Hematopoietic multipotent progenitor cell treated with erythropoietin and hydrocortisone succinate and interleukin-3 and kit ligand, for 8 days (in vitro differentiated cells): ENCODE results near the gene EBF4.
A peak's percentile ranks its signal among the peaks of the same experiment; 100 is the strongest.
"Not testable (repeated sequence)": the region's sequence is repeated elsewhere in the genome, so short reads cannot be mapped to it uniquely, and the experiment has no call there.

Source experiments
- DNase-seq: peaks from one replicate; pipeline ENCODE4 v3.0.0-alpha.2; 2015

The EBF4 gene

GRCh38 chr20:2798095-2798805, 105.7 kb downstream of the EBF4 start:
- no peak for DNase-seq

GRCh38 chr20:2798814-2799213, 106.2 kb downstream of the EBF4 start:
- DNase-seq, result no peak

GRCh38 chr20:2799271-2799670, 106.7 kb downstream of the EBF4 start:
- DNase-seq, result no peak

GRCh38 chr20:2799688-2800520, 107.3 kb downstream of the EBF4 start:
- no peak for DNase-seq

- DNase-seq, result peak; percentile 74
Observed at GRCh38 chr20:2800521-2801285, 108.1 kb downstream of the EBF4 start, which contains the start of gene CPXM1. Gene CPXM1 (minus strand): TSS chr20:2800627. CDS start chr20:2800572, 55 bp downstream.

- DNase-seq, result no peak
Observed at GRCh38 chr20:2801286-2801728, 108.7 kb downstream of the EBF4 start.

GRCh38 chr20:2804041-2804828, 111.7 kb downstream of the EBF4 start:
- DNase-seq, result peak; percentile 32

- no peak for DNase-seq
Observed at GRCh38 chr20:2804852-2805688, 112.5 kb downstream of the EBF4 start.

GRCh38 chr20:2805689-2806350, 113.2 kb downstream of the EBF4 start:
- no peak for DNase-seq

- DNase-seq, result no peak
Observed at GRCh38 chr20:2806351-2806701, 113.7 kb downstream of the EBF4 start.

- DNase-seq, result no peak
Observed at GRCh38 chr20:2807019-2807418, 114.4 kb downstream of the EBF4 start.

GRCh38 chr20:2807929-2808328, 115.3 kb downstream of the EBF4 start:
- not testable (repeated sequence) for DNase-seq

- DNase-seq, result no peak
Observed at GRCh38 chr20:2809690-2810089, 117.1 kb downstream of the EBF4 start.
